H1 (cell line): ENCODE measurements around the gene GRK5. TPM values are rescaled to one million over a fixed set of nuclear protein-coding genes. Genes with fewer than 3 reads are reported as not detected.

ENCODE experiments used
- EGR1 ChIP-seq: IDR thresholded peaks from 2 replicates; pipeline ENCODE4 v1.6.1; 2011; ENCODE audit warnings: low read depth, low read length, borderline replicate concordance
- polyA plus RNA-seq, 7 experiments: library from polyadenylated mRNA; depleted of rRNA in 3 of 7; stranded (reverse) in 5 of 7; unstranded in 2 of 7; fragments of >200 nt in 5 of 7; fragments of 200-250 nt in 2 of 7; gene quantifications; 1 replicate in 5 of 7; 2 replicates in 1 of 7; 4 replicates in 1 of 7; pipeline versions ENCODE4 v1.2.1 to v1.2.3, GENCODE V29; 2011 to 2013; ENCODE audit warnings: missing spikeins in 2 of 7, mixed read lengths in 2 of 7
- total RNA-seq: library from RNA; stranded (reverse); fragmentation: NEBNext Ultra II Directional; extraction: Animal tissue kit (Norgen Biotek cat#: 25700); gene quantifications from 2 replicates; pipeline ENCODE4 v1.2.1, GENCODE V29; 2021

The GRK5 gene
- total and polyA plus RNA-seq, 2 of the 8 experiments (the other 6 are each of a cell fraction or from before 2014, with no cell fraction given) = 0.54 to 2.5 TPM

DNA sequence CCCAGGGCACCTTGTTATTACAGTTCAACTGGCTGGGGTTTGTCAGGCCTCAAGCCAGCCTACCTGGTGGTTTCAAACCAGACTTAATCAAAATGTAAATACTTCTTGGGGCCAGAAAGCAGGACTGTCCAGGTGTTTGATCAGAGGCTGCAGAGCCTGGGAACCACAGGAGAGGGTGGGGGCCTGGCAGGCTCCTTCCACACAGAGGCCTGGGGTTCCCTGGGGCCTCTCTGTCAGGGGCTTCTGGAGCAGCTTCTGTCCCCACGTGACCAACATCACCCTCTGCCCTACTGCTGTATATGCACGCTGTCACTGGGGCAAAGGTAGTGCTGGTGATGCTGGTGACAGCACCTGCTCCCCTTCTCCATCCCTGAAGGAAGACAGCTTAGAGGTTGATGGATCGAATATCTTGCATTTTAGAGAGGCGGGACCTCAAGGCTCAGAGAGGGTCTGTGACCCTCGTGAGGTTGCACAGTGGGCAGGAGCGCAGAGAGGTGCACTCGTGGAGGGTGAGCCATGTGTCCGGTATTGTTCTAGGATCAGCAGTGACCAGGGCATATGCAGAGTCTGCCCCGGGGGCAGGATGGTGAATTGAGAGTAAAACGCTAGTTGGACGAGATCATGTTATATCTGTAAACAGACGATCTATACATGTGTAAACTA lies 95.4 kb downstream of the GRK5 start (continued):
- no peak for TF ChIP-seq EGR1
- TF ChIP-seq, all 59 proteins: peak for 0
